Endothelial cell of umbilical vein (primary cell): ENCODE measurements around the gene TICRR.

ENCODE experiments used
- EZH2 ChIP-seq: IDR thresholded peaks from 2 replicates; pipeline ENCODE4 v1.6.1; 2012; ENCODE audit warnings: borderline replicate concordance, low read depth, mild to moderate bottlenecking, moderate library complexity, low read length, inconsistent platforms; ENCODE audit not compliant: severe bottlenecking
- MAX ChIP-seq: IDR thresholded peaks from 2 replicates; pipeline ENCODE4 v1.6.1; 2011; ENCODE audit not compliant: insufficient read depth, insufficient read length

- TF ChIP-seq EZH2 (no peak), MAX (no peak)
Observed at GRCh38 chr15:89649013-89649625, 73.8 kb downstream of the TICRR start.
